ENCODE data around the gene PAPPA2.

DNA sequence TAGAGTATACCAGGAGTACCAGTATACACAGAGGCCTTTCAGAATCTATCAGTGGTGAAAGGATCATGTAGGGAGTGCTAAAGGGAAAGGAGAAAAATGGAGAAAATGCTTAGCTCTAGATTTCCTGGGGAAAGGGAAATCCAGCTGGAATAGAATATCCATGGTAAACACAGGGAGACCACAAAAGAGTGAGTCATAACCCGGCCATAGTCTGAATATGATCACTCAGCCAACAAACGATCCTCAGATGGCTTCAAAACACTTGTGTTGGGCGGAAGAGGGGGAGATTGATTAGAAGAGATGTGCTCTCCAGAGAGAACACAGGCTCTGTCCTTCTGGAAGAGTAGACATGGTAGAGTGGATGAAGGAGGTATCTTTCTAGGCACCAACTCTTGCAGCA is 180.6 kb downstream of the PAPPA2 start:
- no peak for TF ChIP-seq POLR2A (IDR thresholded peaks at IDR 0.05)
- no peak for TF ChIP-seq EP300 (IDR thresholded peaks at IDR 0.05)
- TF ChIP-seq CTCF (IDR thresholded peaks at IDR 0.05) = no peak
- no peak for TF ChIP-seq POLR2AphosphoS5 (IDR thresholded peaks at IDR 0.05)
